GM21367 (cell line): ENCODE measurements around the gene KCTD3.

Experiments used
- ATAC-seq: cut with Tn5 transposase; IDR thresholded peaks from one replicate; pipeline ENCODE4 v1.9.1; 2021; ENCODE audit not compliant: unreplicated experiment

The KCTD3 gene

DNA sequence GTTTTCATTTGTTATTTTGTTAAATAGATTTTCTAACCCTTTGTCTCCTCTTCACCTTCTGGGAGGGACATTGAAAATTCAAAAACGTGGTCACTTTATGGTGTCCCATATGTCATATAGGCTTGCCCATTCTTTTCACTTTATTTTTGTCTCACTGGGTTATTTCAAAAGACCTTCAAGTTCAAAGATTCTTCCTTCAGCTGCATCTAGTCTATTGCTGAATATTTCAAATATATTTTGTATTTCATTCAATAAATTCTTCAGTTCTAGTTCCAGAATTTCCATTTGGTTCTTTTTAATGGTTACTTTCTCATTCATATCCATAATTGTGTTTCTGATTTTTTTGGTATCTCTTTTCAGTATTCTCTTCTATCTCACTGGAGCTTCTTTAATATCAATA is 11.6 kb upstream of the KCTD3 start:
- no peak for ATAC-seq

DNA sequence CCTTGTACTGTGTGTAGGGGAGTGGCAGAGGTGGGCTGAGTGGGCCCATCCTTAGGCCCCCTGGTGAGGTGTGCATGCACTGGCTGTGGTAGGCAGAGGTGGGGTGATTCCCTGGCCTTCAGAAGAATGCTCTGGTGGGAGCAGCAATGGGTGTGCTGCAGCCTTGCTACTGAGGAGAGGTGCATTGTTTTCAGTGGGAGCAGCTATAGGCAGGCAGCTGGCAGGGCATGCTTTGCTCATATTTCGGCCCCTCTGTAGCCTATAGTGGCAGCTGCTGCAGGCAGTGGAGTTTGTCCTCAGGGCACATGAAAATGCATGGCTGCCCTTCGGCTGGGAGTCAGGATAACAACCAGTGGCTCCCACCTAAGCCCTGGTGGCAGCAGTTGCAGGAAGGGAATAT is 10.1 kb upstream of the KCTD3 start:
- ATAC-seq, result no peak

DNA sequence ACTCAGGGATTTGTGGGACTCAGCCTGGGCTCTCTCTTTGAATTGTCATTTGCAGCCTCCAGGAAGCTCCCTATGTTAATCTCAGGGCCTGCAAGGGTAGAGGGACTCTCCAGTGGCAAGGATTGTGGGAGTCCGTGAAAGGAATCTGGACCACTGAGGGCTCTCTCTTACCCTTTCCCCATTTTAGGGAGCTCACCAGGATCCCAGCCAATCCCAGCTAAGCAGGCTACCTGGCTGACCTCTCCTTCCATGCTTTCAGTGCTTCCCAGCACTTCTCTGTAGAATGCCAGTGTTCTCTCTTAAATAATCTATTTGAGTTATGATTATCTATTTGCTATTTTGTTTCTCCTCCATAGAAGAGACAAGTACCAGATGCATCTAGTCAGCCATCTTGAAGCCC is 9.6 kb upstream of the KCTD3 start:
- ATAC-seq, result no peak

DNA sequence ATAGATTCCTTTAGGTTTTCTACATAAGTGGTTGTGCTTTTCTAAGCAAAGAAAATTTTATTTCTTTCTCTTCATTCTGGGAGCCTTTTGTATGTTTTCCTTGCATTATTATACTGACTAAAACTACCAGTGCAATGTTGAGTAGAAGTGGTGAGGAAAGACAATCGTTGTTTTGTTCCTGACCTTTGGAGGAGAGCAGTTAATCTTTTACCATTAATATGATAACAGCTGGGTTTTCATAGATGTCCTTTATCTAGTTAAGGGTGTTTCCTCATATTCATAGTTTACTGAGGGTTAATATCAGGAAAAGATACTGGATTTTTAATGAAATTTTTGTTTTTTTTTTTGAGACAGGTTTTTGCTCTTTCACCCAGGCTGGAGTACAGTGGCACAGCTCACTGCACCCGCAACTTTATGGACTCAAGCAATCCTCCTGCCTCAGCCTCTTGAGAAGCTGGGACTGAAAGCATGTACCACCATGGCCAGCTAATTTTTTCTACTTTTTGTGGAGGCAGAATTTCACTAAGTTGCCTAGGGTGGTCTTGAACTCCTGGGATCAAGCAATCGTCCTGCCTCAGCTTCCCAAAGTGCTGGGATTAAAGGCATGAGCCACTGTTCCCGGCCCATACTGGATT is 9.0 kb upstream of the KCTD3 start:
- ATAC-seq, result no peak

DNA sequence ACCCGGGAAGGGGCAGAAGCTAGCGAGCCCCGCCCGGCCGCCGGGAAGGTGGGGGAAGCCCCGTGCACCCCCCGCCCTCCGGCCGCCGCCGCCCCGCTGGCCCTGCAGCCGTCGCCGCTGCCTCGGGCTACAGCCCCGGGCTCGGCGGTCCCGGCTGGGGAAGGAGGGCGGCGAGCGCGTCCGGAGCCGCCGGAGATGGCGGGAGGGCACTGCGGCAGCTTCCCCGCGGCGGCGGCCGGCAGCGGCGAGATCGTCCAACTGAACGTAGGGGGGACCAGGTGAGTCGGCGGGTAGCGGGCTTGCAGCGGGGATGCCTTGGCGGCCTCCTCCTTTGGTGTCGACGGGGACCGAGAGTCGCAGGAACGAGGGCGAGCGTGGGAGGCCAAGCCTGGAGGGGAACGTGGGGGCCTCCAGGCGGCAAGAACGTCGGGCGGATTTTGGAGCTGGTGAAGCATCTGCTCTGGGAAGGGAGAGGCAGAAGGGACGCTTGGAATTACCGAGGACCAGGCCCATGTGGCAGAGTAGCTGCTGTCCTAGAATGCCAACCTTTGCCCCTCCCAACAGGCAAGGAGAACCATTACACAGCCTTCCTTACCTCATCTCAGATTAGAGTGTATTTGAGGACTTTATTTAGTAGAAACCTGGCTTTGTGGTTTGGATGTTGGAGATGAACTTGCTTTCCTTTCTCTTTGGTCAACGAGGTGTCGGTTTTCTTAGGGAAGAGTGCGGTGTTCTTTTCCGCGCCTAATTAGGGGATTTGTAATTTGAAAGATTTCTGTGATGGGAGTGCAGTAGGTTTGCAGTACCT is 591 bp downstream of the KCTD3 start:
- ATAC-seq, result peak; percentile 54

DNA sequence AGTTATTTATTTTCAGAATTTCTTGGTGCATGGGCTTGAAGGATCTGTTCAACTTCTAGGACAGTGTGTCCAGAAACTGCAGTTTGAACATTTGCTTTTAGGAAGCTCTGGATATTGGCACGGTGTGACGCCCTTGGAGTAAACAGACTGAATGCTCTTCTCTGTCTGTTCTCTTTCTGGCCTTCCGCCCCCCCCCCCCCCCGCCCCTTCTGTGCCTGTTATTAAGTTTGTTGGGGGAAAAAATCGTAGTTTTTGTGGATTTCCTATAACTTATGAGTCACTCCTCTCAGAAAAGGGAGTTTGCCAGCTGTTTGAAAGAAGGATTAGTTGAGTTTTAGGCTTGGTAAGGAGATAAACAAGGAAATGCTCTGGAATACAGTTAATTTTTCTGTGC is 1.2 kb downstream of the KCTD3 start:
- ATAC-seq, result no peak

DNA sequence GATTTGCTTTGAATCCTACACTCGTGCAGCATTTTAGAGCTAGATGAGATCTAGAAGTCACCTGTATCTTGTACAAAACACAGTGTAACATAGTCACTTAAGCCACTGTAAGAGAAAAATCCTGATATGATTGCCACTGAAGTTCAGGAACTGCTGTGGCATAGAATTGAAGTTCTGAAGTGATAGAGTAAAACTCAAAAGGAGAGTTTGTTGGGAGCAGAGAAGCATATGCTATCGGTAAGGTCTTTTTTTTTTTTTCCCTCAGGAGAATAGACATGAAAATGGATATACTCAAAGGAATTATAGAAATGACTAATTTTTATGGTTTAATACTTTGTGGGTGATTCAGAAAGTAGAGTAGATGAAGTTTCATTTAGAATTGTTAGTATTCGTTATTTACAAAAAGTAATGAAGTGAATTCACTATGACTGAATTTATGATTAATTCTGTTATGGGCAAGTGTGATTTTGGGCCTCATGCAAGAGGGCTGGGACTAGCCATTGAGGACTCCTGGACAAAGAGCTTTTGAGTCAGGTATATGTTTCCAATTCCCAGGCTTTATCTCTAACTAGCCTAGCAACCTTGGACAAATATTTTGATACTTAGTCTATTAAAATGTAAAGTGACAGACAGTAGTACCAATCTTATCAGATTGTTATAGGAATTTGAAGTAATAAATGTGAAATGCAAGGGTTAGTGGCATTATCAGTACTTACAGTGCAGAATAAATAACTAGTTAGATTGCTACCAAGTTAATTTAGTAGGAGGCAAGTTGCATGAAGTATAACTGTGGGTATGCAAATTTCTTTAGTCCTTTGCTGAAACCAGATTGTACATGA is 3.1 kb downstream of the KCTD3 start:
- ATAC-seq, result no peak

DNA sequence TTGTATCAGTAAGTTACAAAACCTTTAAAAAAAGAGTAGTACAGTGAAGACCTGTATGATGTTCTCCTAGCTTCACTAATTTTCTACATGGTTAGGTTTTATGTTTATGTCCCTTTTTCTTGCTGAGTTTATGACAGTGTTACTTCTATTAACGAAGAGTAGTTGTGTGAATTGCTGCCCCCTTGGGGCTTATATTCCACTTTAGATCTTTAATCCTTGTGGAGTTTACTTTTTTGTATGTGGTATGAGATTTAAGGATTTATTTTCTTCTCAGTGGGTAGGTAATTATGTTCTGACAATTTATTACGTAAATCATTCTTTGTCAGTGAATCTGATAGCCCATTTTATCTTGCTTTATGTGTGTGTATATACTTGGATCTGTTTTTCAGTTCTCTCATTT is 14.8 kb downstream of the KCTD3 start:
- ATAC-seq, result no peak

DNA sequence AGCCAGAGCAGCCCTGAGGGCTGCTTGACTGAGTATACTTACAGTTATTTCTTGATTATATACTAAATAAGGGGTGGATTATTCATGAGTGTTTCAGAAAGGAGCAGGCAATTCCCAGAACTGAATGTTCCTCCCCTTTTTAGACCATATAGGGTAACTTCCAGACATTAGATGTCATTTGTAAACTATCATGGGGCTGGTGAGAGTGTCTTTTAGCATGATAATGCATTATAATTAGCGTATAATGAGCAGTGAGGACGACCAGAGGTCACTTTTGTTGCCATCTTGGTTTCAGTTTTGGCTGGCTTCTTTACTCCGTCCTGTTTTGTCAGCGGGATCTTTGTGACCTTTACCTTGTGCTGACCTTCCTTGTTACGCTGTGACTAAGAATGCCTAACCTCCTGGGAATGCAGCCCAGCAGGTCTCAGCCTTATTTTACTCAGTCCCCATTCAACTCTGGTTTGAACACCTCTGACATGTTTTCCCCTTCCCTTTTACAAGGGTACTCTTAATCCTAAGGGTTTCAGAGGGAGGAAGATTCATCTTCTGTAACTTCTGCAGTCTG is 16.2 kb downstream of the KCTD3 start:
- no peak for ATAC-seq

DNA sequence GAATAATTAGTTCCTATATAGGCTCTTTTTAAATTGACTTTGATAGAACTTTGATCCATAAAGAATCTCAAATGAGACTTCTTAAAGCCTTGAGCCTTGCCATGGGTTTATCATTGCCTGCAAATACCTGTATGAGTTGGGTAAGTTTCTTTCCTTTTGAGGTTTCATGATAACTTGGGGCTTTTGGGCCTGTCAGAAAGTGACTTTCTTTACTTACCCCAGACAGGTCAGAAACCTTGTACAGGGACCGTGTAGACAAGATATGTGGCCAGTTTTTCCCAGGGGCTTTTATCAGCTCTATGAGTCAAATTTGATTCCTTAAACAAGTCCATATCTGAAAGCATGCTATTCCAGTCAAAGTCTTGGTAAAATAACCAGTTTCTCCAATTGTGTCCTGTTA is 17.3 kb downstream of the KCTD3 start:
- no peak for ATAC-seq

DNA sequence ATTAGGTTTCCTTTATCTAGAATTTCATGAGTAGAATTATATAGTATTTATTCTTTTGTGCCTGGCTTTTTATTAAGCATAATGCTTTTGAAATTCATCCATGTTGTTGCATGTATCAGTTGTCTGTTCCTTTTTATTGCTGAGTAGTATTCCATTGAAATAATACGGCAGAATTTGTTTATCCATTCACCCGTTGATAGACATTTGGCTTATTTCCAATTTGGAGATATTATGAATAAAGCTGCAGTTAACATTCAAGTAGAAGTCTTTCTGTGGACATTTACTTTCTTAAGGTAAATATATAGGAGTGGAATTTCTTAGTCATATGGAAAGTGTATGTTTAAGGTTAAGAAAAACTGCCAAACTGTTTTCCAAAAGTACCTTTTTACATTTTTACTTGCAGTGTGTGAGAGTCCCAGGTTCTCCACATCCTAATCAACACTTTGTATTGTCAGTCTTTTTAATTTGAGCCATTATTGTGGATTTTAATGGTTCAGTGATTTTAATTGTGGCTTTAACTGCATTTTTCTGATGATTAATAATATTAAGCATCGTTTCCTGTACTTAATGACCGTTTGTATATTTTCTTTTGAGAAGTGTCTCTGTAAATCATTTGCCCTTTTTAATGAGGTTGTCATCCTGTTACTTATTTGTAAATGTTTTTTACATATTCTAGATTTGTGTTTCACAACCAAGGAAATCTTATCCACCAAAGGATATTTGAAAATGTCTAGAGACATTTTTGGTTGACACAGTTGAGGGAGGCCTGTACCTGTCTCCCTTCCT is 22.7 kb downstream of the KCTD3 start:
- no peak for ATAC-seq

DNA sequence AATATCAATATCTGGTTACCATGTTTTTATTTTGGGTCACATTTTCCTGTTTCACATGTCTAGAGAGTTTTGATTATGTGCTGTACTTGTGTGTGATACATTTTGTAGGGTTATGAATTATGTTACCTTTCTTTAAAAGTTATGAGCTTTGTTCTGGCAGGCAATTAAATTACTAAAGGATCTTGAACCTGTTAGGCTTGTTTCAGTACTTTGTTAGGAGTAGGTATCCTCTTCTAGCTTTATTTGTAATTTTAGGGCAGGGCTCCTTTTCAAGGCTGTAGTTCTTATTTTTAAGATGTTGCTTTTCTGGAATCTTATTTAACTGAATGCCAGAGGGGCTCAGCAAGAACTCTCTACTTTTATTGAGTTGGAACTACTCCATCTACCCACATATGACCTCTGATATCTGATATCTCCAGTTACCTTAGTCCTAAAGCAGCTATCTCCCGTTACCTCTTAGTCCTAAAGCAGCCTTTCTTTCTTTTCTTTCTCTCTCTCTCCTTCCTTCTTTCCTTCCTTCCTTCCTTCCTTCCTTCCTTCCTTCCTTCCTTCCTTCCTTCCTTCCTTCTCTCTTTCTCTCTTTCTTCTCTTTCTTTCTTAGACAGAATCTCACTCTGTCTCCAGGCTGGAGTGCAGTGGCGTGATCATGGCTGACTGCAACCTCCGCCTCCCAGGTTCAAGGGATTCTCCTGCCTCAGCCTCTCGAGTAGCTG is 23.8 kb downstream of the KCTD3 start:
- ATAC-seq, result no peak

DNA sequence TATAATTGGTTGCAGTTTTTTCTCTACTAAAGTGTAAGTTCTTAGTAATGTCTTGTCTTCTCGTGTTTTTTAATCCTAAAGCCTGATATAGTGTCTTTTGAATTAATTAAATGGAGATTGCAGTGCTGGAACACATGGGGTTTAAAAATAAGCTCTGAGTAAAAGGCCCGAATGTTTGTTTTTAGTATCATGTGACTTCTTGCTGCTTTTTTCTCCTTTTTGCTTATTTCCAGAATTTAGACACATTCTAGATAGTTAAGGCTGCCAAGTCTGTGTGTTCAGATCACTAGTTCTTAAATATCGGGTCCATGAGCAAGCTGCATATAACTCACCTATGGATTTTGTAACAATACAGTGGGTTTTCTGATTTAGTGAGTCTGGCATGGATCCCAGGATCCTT is 27.5 kb downstream of the KCTD3 start:
- ATAC-seq, result no peak

DNA sequence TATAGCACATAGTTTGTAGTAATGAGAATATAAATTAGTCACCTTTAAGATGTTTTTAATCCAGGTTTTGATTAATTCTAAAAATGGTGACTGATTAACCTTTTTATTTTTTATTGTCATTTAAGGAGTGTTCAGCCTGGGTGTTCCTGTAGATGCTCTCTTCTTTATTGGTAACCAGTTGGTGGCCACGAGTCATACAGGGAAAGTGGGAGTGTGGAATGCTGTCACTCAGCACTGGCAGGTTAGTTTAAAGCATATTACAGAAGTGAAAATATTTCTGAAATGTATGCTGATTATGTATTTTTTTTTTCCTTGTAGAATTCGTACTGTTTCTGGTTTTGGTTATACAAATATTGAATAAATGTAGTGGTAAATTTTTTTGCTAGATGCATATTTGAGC is 28.1 kb downstream of the KCTD3 start:
- no peak for ATAC-seq

DNA sequence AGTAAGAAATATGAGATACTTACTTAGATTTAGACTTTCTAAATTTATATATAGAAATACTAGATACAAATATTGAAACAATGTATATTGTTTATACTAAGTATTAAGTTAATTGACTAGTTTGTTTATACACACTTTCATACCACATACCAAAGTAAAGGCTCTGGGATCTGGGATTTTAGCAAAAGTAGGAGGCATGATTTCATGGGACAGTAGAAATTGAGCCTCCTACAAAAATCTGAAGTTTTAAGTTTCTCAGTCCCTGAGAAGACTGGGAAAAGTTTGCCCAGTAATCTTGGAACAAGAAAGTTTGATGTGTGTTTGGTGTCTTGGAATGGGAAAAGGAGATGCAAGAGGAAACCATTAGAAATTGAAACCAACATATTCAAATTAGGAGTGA is 30.9 kb downstream of the KCTD3 start:
- ATAC-seq, result no peak

DNA sequence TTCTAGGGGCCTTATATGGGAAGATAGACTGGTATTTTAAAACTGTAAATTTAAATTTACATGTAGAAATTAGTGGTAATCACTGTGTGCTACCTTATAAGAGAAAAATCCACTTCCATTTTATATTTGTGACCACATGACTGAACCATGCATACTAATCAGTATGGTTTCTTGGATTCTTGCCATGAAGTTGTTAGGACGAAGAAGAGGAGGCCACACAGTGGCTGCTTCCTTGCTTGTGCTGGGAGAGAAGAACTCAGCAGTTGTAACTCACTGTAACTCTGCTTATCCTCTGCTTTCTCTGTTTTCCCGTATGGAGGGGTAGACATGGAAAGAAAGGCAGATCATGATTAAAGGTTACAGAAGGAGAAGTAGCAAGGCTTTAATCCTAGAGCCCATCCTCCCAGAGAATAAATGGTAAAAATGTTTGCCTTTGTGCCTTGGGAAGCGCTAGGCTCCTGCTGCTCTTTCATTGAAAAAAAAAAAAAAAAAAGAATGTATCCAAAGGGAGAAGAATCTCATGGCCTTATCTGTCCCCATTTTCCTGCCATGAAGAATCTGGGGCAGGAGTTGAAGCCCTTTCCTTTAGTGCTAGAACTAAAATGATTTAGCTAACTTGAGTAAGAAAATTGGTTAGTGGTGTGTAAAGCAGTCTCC is 32.4 kb downstream of the KCTD3 start:
- no peak for ATAC-seq

DNA sequence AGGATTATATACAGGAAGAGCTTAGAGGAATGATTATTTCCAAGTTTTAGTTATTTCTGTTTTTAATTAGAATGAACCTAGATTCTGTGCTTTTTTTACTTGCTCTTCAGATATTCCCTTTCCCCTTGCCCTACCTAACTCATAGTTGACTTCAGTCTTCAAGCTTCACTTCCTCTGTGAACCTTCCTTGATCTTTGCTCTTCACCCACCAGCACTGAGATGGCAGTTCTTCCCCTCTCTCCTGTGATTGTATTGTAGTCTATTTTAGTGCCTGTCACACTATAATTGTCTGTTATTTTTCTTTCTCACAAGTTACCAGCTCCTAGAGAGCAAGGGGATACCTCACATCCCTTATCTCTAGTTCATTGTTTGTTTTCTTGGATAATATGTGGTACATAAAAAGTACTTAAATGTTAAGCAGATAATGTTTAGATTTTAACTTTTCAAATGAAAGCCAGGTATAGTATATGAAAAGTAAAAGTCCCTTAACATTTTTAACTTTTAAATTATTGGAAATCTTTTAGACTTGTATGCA is 33.2 kb downstream of the KCTD3 start:
- no peak for ATAC-seq

DNA sequence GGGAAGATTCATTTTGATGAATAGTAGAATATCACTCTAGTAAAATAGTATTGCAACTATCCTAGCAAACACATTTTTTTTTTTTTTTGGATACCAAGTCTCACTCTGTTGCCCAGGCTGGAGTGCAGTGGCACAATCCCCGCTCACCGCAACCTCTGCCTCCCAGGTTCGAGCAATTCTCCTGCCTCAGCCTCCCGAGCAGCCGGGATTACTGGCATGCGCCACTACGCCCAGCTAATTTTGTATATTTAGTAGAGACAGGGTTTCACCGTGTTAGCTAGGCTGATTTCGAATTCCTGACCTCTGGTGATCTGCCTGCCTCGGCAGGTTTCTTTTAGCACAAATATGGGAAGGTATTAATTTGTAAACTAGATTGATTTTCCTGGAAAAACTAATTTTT is 33.8 kb downstream of the KCTD3 start:
- no peak for ATAC-seq

DNA sequence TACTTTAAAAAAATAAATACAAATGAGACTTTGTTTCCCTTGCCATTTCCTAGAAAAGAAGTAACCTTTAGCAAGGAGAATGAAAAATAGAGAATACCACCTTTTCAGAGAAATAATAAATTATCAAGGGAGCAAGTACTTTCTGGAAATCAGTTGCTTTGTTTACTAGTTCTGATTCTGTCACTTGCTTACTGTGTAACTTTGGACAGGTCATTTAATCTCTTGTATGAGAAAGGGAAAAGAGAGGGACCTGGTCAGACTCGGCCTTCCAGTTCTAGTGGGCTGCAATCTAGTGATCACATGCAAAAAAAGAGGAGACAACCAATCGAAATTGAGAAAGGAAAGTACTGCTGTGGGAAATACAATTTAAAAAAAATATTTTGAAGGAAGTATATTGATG is 34.2 kb downstream of the KCTD3 start:
- ATAC-seq, result no peak
